Spleen (tissue), 7 donors: ENCODE results near the gene SLC1A7.

ENCODE experiments used
- CTCF ChIP-seq, 11 experiments: fragments of 200-600 bp in 7 of 11; fragments of 450-650 bp in 4 of 11; sonication (generic) in 4 of 11; IDR thresholded peaks in 8 of 11; conservative IDR thresholded peaks in 3 of 11; 1 replicate in 7 of 11; 2 replicates in 4 of 11; pipeline versions ENCODE4 v1.4.0 to v1.8.0; 2016 to 2021; ENCODE audit warnings: antibody characterized with exemption in 11 of 11, inconsistent platforms in 4 of 11, mild to moderate bottlenecking in 1 of 11
- POLR2A ChIP-seq, 3 donors: fragments of 450-650 bp; IDR thresholded peaks; one replicate each; pipeline ENCODE4 v1.5.1; 2017; ENCODE audit warnings: antibody characterized with exemption in 3 of 3, mild to moderate bottlenecking in 1 of 3
- POLR2AphosphoS5 ChIP-seq, 3 donors: sonication (generic); formaldehyde crosslinking; IDR thresholded peaks; one replicate each; pipeline ENCODE4 v1.5.1; 2017; ENCODE audit warnings: antibody characterized with exemption in 3 of 3
- donor health status: DM: no; HTN: no; CAD: no; lungs with moderate emphysema.
- donor health status: DM: no; HTN: no; CAD: no.
- donor health status: DM: no; HTN: no; CAD: no.

DNA sequence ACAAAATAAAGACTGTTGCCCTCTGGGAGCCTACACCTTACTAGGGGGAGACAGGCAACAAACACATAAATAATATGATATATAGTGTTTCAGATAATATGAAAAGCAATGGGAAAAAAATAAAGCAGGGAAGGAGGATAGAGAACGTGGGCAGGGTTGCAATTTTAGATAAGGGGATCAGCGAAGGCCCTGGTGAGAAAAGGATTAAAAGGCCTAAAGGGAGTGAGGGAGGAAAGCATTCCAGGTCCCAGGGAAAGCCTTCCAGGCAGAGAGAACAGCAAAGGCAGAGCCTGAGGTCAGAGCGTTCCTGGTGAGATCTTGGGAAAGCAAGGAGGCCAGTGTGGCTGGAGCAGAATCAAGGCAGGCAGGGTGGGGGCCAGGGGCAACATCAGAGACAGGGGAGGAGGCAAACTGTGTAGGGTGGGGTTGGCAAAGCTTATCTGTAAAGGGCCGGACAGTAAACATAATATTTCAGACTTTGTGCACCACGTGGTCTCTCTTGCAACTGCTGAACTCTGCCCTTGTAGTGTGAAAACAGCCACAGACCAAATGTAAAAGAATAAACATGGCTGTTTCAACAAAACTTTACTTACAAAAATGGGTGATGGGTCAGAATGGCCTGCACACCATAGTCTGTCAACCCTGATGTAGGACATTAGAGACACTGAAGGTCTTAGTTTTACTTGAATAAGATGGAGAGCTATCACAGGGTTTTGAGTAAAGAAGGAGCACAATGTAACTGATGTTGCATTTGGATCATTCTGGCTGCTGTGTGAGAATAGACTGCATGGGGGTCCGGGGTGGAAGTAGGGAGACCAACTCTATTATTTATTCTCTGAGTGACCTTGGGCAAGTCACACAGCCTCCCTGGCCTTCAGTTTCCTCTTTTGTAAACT, 40.9 kb upstream of the SLC1A7 start:
- TF ChIP-seq CTCF (IDR thresholded peaks at IDR 0.05 in 8 of 11, conservative IDR thresholded peaks at IDR 0.05 in 3 of 11) (no peak), POLR2AphosphoS5 (IDR thresholded peaks at IDR 0.05) (no peak), POLR2A (IDR thresholded peaks at IDR 0.05) (no peak)
